HG03469 (cell line): Measurements from ENCODE around the gene CAPRIN1.

ENCODE experiments used
- ATAC-seq: cut with Tn5 transposase; IDR thresholded peaks from one replicate; pipeline ENCODE4 v1.9.1; 2021; ENCODE audit warnings: mild to moderate bottlenecking, moderate library complexity, moderate number of reproducible peaks; ENCODE audit not compliant: unreplicated experiment

Gene CAPRIN1

DNA sequence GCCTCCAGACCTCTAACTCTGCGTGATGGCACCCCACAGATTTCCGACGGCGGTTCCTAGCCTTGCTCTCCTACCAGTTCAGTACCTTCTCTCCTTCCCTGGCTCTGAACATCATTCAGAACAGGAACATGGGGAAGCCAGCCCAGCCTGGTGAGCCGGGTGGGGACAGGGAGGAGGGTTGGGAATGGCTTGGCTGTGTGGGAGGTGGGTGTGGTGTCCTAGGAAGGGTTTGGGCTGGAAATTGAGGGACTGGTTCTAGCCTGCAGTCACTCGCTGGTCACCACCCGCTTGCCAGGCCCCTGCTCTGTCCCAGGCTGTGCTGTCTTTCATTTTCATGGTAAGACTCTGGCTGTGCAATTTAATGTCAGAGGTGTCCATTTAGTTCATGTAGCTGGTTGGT, 87.8 kb downstream of the CAPRIN1 start:
- no peak for ATAC-seq

DNA sequence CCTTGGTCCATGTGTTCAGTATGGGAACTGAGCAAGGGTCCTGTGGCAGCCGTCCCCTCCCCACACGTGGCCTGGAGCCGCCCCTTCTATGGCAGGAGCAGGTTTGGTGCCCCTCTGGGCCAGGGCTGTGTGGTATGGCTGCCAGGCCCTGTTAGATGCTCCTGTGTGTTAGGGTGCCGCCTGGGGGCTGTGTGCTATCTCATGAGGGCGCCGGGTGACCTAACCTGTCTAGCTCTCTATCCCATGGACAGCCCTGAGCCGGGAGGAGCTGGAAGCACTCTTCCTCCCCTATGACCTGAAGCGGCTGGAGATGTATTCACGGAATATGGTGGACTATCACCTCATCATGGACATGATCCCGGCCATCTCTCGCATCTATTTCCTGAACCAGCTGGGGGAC, 88.6 kb downstream of the CAPRIN1 start:
- ATAC-seq = no peak

DNA sequence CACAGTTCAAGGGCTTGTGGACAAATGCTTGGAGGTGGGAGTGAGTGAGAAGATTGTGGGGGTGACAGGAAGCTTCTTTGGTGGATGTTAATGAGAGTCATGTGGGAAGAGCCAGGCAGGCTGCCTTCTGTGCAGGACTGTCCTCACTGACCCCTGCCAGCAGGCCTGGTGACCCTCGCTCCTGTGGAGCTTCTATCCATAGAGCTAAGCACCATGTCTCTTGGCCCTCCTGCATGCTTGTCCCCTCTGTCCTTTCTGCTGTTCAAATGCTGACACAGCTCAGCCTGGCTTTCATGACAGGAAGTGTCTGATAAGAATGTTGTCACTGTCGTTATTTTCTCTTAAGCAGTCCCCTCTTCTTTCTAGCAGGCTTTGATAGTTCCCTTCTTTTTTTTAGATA, 91.5 kb downstream of the CAPRIN1 start:
- ATAC-seq = no peak

DNA sequence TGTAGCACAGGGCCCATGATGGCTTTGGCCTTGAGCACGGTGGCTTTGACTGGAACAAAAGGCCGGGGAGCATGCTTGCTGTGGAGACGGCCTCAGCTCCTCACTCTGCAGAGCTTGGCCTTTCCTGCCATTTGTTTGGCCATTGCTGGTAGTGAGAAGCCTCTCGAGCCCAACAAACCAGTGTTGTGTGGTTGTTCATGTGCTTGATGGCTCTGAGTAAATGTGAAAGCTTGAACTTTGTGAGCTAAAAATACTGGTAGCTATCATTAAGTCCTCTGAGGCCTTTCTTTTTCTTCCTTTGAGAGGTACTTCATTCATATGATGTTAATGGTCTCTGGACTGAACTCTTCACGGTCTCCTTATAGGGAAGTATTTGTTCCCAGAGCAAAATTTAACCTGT, 93.5 kb downstream of the CAPRIN1 start:
- peak; percentile 73 for ATAC-seq

DNA sequence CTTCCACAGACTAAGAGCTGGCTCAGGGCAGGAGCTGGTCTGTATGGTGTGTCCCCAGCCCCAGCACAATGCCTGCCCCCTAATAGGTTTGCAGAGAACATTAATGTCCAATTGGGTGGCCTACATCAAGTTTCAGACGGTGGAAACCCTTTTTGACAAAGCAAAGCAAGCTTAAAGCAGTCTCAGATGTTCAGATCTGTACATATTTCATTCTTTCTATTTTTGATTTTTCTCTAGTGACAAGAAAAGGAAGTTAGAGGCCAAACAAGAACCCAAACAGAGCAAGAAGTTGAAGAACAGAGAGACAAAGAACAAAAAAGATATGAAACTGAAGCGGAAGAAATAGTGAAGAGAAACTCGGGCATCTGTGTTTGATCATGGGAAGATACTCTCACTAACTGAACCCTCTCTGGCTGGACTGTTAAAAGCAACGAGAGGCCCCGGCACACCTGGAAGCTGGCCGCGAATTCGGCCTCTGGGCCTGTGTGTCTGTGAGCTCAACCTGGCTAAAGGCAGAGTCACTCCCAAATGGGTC, 94.4 kb downstream of the CAPRIN1 start:
- peak; percentile 41 for ATAC-seq

DNA sequence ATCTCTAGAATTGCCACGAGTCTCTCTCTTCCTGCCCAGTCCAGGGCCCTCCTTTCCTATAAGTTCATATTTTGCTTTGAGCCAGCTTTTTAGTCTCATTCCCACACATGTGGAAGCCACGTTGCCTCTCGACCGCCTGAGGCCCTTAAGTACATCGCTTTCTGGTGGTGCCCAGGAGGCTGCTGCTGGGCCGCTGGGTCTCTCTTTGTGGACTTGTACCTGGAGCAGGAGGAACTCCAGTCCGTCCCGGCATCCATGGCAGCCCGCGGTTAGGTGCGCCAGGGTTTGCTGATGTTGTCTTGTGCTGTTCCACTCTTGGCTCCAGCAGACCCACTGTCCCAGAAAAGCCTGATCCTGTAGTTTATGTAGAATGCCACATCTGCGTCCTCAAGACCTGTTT, 94.9 kb downstream of the CAPRIN1 start:
- no peak for ATAC-seq

DNA sequence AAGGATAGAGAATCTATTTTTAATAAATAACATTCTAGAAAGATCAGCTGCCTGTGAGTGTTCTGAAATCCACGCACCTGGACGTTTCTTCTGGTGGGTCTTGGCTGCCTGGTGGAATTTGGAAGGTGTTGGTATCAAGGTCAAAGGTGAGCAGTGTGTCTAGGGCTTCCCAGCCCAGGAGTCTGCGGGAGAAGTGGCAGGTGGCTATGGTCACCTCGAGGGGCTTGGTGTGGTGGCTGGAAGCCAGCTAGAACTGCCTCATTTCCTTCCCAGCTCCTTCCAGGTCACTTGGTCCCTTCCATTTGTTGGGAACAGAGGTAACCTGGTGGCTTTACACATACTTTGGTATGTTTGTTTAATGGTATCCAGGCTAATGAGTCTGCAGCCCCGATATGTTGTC, 95.3 kb downstream of the CAPRIN1 start:
- no peak for ATAC-seq

DNA sequence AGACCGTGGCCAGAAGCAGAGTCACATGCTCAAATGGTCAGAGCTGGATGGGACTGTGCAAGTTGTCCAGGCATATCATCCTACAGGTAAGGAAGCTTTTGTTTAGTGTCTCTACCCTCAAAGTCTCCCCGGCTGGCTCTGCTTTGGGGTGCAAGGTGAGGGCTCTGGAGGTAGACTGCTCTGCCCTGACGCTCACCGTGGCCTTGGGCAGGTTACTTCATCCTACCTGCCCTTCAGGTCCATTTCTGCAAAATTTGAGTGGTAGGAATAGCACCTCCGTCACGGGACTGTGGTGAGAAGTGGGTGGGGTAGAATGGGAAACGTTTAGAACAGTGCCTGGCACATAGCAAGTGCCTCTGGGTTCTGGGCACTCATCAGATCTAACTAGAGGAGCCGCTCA, 96.0 kb downstream of the CAPRIN1 start:
- ATAC-seq = no peak

DNA sequence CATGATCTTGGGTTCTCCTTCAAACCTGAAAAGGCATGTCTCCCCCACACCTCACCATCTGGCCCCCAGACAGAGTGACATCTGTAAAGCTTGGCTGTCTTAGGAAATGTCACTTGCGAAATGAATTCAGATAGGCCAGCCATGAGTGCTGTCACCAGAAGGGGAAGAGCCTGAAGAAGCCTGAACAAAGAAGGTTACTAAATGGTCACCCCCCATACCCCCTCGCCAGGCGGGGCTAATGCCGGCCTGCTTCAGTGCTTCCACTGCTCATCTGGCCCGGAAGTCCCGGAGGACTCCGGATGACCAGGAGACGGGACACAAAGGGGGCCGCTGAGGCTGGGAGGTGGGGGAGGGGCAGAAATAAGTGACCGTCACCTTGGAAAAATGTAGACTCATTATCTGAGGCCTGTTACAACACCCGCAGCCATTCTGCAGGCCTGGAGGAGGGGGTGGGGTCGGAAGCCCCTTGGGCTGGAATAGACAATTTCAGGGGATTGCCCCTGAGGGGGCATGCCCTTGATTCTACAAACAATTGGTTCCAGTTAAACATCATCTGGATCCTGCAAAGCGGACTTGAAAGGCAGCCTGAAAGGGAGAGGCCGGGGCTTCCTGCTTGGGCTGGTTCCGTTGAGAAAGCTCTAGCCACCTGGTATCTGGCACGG, 97.1 kb downstream of the CAPRIN1 start:
- no peak for ATAC-seq

DNA sequence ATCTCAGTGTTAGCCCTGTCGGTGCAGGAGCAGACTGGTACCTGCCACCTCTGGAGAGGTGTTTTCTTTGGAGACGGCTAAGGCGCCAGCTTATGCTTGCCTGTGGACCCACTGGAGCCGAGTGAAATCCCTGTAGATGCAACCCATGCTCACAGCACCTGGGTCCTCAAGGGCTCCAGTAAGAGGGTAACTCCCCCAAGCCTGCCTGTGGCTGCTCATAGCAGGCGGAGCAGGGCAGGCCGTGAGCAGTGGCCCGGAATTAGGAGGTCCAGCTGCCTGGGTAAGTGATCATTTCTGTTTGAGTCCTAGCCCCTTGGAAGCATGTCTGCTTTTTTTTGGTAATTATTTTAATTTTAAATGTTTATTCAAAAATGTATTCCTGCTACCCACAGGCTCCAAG, 97.7 kb downstream of the CAPRIN1 start:
- ATAC-seq = no peak

DNA sequence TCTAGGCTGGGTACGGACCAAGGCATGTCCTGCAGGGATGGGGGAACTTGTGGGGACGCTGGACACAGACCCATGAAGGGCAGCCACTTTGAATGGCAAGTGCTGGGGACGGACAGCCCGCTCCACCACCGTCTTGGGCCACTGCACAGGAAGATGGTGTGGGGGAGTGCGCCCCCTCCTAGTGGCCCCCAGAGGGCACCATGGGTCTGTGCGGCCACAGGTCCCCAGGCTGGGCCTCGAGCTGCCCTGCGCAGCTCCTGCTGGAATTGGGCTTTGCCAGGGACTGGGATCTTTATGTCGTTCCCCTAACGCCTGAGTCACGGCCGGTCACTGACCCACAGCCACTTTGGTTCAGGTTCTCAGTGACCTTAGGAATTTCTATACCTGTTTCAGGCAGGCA, 98.3 kb downstream of the CAPRIN1 start:
- no peak for ATAC-seq

DNA sequence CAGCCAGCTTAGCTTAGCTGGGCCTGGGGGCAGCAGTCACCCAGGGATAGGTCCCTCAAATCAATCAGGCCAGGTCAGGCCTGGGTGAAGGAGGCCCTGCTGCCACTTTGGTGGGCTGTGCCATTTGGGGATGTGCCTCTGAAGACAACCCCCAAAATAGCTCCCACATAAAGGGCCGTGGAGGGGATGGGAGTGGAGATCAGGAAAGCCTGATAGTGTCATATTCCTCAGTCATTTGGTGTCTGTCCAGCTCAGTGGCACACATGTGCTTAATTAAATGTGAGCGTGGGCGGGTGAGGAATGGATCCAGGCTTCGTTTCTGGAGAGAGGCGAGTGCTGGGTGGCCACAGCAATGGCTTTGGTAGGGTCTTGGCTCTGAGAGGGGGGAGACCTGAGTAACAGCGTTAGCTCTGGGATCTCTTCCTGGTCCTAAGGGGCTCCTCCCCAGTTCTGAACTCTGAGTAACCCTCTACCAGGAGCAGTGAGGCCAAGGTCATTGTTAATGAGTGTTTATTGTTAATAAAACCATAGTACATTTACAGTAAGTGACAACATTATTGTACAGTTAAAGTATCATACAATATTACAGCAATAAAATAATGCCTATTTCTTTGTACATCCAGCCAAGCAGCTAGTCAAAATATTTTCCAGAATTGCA, 99.1 kb downstream of the CAPRIN1 start:
- ATAC-seq = no peak
